Epithelial cell of proximal tubule (primary cell): ENCODE data around the gene IL17RD. TPM values are rescaled to one million over a fixed set of nuclear protein-coding genes. Genes with fewer than 3 reads are reported as not detected.
A peak's percentile ranks its signal among the peaks of the same experiment; 100 is the strongest.

Source experiments
- DNase-seq: peaks from one replicate; pipeline ENCODE4 v3.0.0-alpha.2; 2011; ENCODE audit warnings: low read depth
- H3K4me3 ChIP-seq: 2 replicates; pipeline ENCODE4 v1.5.1; 2011; ENCODE audit warnings: low read depth, mild to moderate bottlenecking, low read length
- CTCF ChIP-seq: conservative IDR thresholded peaks from 2 replicates; pipeline ENCODE4 v1.5.1; 2012; ENCODE audit warnings: low read depth, mild to moderate bottlenecking, low read length
- total RNA-seq: library from RNA; depleted of rRNA; stranded (reverse); fragments of >200 nt; gene quantifications from 2 replicates; pipeline ENCODE4 v1.2.3, GENCODE V29; 2015

The IL17RD gene
- total RNA-seq: 13.2 and 28.2 TPM in 2 replicates

GRCh38 chr3:57164657-57165573, at the start of gene IL17RD:
Gene IL17RD, minus strand, starts transcription at chr3:57165353. Its CDS starts 67 bp downstream, at chr3:57165286.
- peak within 1 kb of the TSS; percentile 76 for H3K4me3 ChIP-seq
- TF ChIP-seq CTCF: no peak
- DNase-seq: no peak

GRCh38 chr3:57206423-57206822, 41.3 kb upstream of the IL17RD start:
- H3K4me3 ChIP-seq: no peak overlapping the region
- TF ChIP-seq CTCF: no peak
- no peak for DNase-seq

- no peak within 1 kb of the TSS for H3K4me3 ChIP-seq
- no peak for DNase-seq
- TF ChIP-seq CTCF: no peak
These were observed 34.7 kb upstream of the IL17RD start, which contains the start of gene HESX1 for GRCh38 chr3:57199895-57200297. Gene HESX1, minus strand, starts transcription at chr3:57199978. Its CDS starts 60 bp downstream, at chr3:57199918.

GRCh38 chr3:57194641-57195040, 29.5 kb upstream of the IL17RD start:
- H3K4me3 ChIP-seq: no peak overlapping the region
- TF ChIP-seq CTCF: no peak
- DNase-seq: no peak

- TF ChIP-seq CTCF: no peak
- no peak for DNase-seq
These were observed 26.9 kb upstream of the IL17RD start for GRCh38 chr3:57192028-57192427.

GRCh38 chr3:57184526-57184925, 19.4 kb upstream of the IL17RD start:
- no peak for TF ChIP-seq CTCF
- no peak overlapping the region for H3K4me3 ChIP-seq
- no peak for DNase-seq

More at GRCh38 chr3:57192028-57192427, 26.9 kb upstream of the IL17RD start:
- no peak overlapping the region for H3K4me3 ChIP-seq
